Tibial nerve (tissue), 4 donors: ENCODE data around the gene SRA1. TPM values are rescaled to one million over a fixed set of nuclear protein-coding genes. Genes with fewer than 3 reads are reported as not detected.

Source experiments
- DNase-seq, 2 donors: peaks; one replicate each; pipeline ENCODE4 v3.0.0-alpha.2; 2019; ENCODE audit warnings: low spot score in 2 of 2
- H3K27ac ChIP-seq, 4 donors: fragments of 200-600 bp; sonication (generic) in 3 of 4; one replicate each; pipeline ENCODE4 v1.5.1; 2017 to 2019; ENCODE audit warnings: mild to moderate bottlenecking in 1 of 4
- H3K27me3 ChIP-seq, 2 donors: fragments of 200-600 bp; sonication (generic) in 1 of 2; one replicate each; pipeline versions ENCODE4 v1.5.1 to v1.6.0; 2017 to 2019
- H3K36me3 ChIP-seq, 3 donors: fragments of 200-600 bp; sonication (generic); one replicate each; pipeline ENCODE4 v1.5.1; 2018 to 2019
- H3K4me1 ChIP-seq, 4 donors: fragments of 200-600 bp; sonication (generic) in 3 of 4; one replicate each; pipeline ENCODE4 v1.5.1; 2017 to 2019
- H3K4me3 ChIP-seq, 4 donors: fragments of 200-600 bp; sonication (generic) in 3 of 4; one replicate each; pipeline ENCODE4 v1.5.1; 2017 to 2019; ENCODE audit warnings: mild to moderate bottlenecking in 1 of 4, moderate library complexity in 1 of 4
- H3K9me3 ChIP-seq, 4 donors: fragments of 200-600 bp; sonication (generic) in 3 of 4; one replicate each; pipeline ENCODE4 v1.5.1; 2017 to 2019
- EP300 ChIP-seq, 2 donors: sonication (generic); formaldehyde crosslinking; IDR thresholded peaks; one replicate each; pipeline ENCODE4 v1.6.1; 2017; ENCODE audit warnings: antibody characterized with exemption in 2 of 2, mild to moderate bottlenecking in 1 of 2
- POLR2A ChIP-seq, 2 donors: fragments of 450-650 bp; IDR thresholded peaks; one replicate each; pipeline ENCODE4 v1.6.1; 2017; ENCODE audit warnings: antibody characterized with exemption in 2 of 2, mild to moderate bottlenecking in 2 of 2, moderate library complexity in 2 of 2
- WGBS, 2 donors: methylation state at CpG; one replicate each; pipeline ENCODE4 v1.1.5; 2018; 5-methylcytosine and 5-hydroxymethylcytosine counted together
- total RNA-seq, 4 donors: library from RNA; depleted of rRNA; stranded (reverse); fragments of >200 nt; gene quantifications; one replicate each; pipeline ENCODE4 v1.1.0, GENCODE V29; 2016
- TF ChIP-seq, protein P1 (sequence below), 5 experiments: fragments of 200-600 bp in 3 of 5; fragments of 450-650 bp in 2 of 5; sonication (generic) in 3 of 5; IDR thresholded peaks; one replicate each; pipeline ENCODE4 v1.5.1; 2016 to 2019; ENCODE audit warnings: antibody characterized with exemption in 5 of 5, mild to moderate bottlenecking in 3 of 5, moderate library complexity in 2 of 5

SRA1 gene
- total RNA-seq, 4 donors from 2014 or later: 16.6 to 23.7 (median 19.2) TPM

DNA sequence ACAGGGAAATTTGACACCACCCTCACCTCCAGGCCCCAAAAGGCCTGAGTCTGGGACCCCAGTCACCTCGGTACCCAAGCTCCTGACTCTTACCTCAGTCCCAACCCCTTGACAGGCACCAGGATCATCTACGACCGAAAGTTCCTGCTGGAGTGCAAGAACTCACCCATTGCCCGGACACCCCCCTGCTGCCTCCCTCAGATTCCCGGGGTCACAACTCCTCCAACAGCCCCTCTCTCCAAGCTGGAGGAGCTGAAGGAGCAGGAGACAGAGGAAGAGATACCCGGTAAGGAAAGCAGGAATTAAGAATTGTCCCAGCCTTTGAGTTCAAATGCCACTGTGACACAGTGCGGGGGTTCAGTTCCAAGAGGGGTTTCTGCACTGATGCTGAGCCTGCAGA, 8.5 kb downstream of the SRA1 start:
- WGBS, 2 donors: 87 to 88% methylated on average over 7 of the region's 7 CpGs

DNA sequence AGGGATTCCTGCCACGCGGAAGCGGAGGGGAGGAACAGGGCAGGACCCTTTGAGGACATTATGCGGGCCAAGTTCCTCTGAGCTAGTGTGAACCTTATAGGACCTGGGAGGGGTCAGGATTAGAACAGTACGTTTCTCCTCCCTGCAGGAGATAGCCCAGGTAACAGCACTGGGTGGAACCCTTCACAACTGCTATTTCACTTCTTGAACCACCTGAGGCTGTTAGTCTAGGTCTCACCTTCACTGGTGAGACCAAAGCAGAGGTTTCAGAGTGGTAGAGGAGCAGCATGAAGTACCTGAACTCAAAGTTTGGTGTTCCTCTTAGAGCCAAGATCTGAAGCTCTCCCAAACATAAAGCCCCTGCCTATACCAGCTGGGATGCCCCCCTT, 9.0 kb downstream of the SRA1 start:
- Histone ChIP-seq H3K9me3 (no peaks in the 10 kb centered on the region), H3K27ac (peak overlapping the region; percentile 95 to 99 (median 99)), H3K36me3 (peaks cover 2 to 58% (median 8%) of the 10 kb centered on the region in 3 donors), H3K4me3 (peak overlapping the region; percentile 42 to 71 (median 64)), H3K27me3 (no peaks in the 10 kb centered on the region), H3K4me1 (peaks cover 3 to 32% (median 24%) of the 10 kb centered on the region in 4 donors)
- no peak for TF ChIP-seq POLR2A (IDR thresholded peaks at IDR 0.05)
- TF ChIP-seq, protein P1, sequence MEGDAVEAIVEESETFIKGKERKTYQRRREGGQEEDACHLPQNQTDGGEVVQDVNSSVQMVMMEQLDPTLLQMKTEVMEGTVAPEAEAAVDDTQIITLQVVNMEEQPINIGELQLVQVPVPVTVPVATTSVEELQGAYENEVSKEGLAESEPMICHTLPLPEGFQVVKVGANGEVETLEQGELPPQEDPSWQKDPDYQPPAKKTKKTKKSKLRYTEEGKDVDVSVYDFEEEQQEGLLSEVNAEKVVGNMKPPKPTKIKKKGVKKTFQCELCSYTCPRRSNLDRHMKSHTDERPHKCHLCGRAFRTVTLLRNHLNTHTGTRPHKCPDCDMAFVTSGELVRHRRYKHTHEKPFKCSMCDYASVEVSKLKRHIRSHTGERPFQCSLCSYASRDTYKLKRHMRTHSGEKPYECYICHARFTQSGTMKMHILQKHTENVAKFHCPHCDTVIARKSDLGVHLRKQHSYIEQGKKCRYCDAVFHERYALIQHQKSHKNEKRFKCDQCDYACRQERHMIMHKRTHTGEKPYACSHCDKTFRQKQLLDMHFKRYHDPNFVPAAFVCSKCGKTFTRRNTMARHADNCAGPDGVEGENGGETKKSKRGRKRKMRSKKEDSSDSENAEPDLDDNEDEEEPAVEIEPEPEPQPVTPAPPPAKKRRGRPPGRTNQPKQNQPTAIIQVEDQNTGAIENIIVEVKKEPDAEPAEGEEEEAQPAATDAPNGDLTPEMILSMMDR (IDR thresholded peaks at IDR 0.05): no peak
- peak; percentile 34 to 46 for TF ChIP-seq EP300 (IDR thresholded peaks at IDR 0.05)
- DNase-seq: no peak
- WGBS, 2 donors: 0% methylated on average over 1 to 5 of the region's 5 CpGs

More for the DNA sequence above, 8.5 kb downstream of the SRA1 start:
- DNase-seq: no peak
- peak overlapping the region in 3 of 4 donors; percentile 59 to 71 (median 68) for H3K4me3 ChIP-seq
- no peaks in the 10 kb centered on the region for H3K9me3 ChIP-seq
- no peaks in the 10 kb centered on the region for H3K27me3 ChIP-seq
- H3K4me1 ChIP-seq: peaks cover 3 to 32% (median 24%) of the 10 kb centered on the region in 4 donors
- peaks cover 0 to 53% (median 8%) of the 10 kb centered on the region in 3 donors for H3K36me3 ChIP-seq
- TF ChIP-seq POLR2A (IDR thresholded peaks at IDR 0.05): no peak
- TF ChIP-seq, protein P1 (IDR thresholded peaks at IDR 0.05): no peak
- no peak for TF ChIP-seq EP300 (IDR thresholded peaks at IDR 0.05)
- peak overlapping the region; percentile 95 to 99 (median 99) for H3K27ac ChIP-seq

DNA sequence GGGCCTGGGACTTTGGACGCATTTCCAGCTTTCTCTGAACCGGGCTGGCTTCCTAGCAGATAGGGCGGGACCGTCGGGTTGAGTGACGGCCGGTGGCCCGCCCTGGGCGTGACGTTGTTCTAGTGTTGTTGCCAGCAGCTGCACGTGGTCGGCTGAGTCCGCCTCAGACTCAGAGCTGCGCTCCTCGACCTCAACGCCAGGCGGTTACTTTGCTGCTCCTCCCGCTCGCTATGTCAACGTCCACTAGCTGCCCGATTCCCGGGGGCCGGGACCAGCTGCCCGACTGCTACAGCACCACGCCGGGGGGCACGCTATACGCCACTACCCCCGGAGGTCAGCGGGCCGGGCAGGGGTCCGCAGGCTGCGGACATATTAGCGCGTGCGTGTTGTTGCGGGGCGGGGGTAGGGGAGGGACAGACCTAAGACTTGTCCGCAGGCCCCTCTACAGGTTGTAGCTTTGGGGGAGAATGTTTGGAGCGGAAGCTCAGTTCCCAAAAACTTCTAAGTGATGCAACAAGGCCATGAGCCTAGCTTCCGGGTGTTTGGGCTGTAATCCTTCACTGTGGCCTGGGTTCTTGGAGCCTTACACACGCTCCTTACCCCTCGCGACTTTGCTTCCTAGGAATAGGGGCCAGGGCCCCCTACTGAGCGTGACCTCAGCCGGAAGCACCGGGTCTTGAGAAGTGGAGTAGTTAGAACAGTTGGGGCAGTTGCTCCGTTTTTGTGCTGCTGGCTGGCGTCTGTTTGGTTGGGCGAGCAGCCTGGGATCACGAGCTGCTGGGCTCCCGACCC, 9.6 kb downstream of the SRA1 start, which contains the start of gene EIF4EBP3:
Gene EIF4EBP3 (plus strand): TSS at position 155 of the 792 bp plus-strand sequence. CDS start 76 bp downstream, at position 231.
- Histone ChIP-seq H3K9me3 (no peaks in the 10 kb centered on the region), H3K27me3 (no peaks in the 10 kb centered on the region), H3K4me1 (peaks cover 3 to 32% (median 24%) of the 10 kb centered on the region in 4 donors), H3K27ac (peak within 1 kb of the TSS; percentile 95 to 99 (median 99)), H3K4me3 (peak within 1 kb of the TSS; percentile 42 to 71 (median 64)), H3K36me3 (peaks cover 2 to 61% (median 8%) of the 10 kb centered on the region in 3 donors)
- 0 to 1% methylated on average over 22 to 37 of the region's 52 CpGs for WGBS, 2 donors
- TF ChIP-seq, protein P1 (IDR thresholded peaks at IDR 0.05): peak; percentile 56 to 97 (median 64)
- peak; percentile 52 to 96 for TF ChIP-seq EP300 (IDR thresholded peaks at IDR 0.05)
- TF ChIP-seq POLR2A (IDR thresholded peaks at IDR 0.05): peak; percentile 69 to 93
- DNase-seq: peak; percentile 94 to 97

DNA sequence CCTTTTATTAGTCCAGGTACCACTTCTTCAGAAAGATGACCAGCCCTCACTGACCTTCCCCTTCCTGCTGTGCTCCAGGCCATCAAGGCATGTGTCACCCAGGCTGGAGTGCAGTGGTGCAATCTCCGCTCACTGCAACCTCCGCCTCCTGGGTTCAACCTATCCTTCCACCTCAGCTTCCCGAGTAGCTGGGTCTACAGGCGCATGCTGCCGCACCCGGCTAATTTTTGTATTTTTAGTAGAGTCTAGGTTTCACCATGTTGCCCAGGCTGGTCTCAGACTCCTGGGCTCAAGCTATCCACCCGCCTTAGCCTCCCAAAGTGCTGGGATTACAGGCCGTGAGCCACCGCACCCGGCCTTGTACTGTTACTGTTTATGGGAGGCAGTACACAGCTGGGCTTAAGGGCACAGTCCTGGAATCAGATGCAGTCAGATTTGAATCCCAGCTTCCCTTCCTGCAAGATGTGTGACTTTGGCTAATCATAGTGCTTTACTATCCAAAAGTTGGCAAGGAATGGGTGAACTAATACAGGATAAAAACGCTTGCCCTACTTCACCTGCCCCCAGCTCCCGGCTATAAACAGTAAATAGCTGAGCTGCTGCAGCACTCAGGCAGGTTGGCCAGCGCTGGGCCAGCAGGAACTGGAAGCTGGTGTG, 10.3 kb downstream of the SRA1 start:
- no peak for TF ChIP-seq EP300 (IDR thresholded peaks at IDR 0.05)
- TF ChIP-seq, protein P1 (IDR thresholded peaks at IDR 0.05): no peak
- TF ChIP-seq POLR2A (IDR thresholded peaks at IDR 0.05): no peak
- Histone ChIP-seq H3K27ac (peak overlapping the region; percentile 95 to 99 (median 99)), H3K27me3 (no peaks in the 10 kb centered on the region), H3K4me3 (peak overlapping the region; percentile 19 to 71 (median 55)), H3K4me1 (peaks cover 3 to 32% (median 24%) of the 10 kb centered on the region in 4 donors), H3K9me3 (no peaks in the 10 kb centered on the region), H3K36me3 (peaks cover 2 to 64% (median 8%) of the 10 kb centered on the region in 3 donors)
- DNase-seq: no peak
- WGBS, 2 donors: 44 to 55% methylated on average over 13 of the region's 13 CpGs
